ENCODE results near the gene CHST2.

The CHST2 gene

DNA sequence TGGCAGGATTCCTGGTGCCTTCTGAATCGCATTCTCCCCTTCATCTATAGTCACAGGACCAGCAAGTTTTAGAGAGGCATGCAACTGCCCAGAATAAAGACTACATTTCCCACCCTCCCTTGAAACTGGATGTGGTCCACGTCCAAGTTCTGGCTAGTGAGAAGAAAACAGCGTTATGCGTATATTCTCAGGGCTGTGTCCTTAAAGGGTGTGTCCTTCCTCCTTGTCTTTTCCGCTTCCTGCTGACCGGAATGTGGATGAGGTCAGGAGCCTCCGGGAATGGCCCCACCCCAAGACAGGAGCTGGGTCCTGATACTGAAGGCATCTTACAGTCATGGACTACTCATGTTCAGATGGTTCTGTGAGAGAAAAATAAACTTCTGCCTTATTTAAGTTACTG is 20.2 kb downstream of the CHST2 start:
- Histone ChIP-seq H3K27me3 (ENCODE audit: insufficient read depth, poor library complexity, severe bottlenecking) (no peaks in the 10 kb centered on the region), H3K36me3 (ENCODE audit: low read depth) (no peaks in the 10 kb centered on the region), H3K9me3 (ENCODE audit: severe bottlenecking) (no peaks in the 10 kb centered on the region), H3K4me1 (ENCODE audit: insufficient read depth, poor library complexity, severe bottlenecking) (peaks cover 20% of the 10 kb centered on the region), H3K4me3 (ENCODE audit: severe bottlenecking) (no peak overlapping the region), H3K27ac (ENCODE audit: poor library complexity, severe bottlenecking) (peak overlapping the region; percentile 8)
- TF ChIP-seq, protein P1, sequence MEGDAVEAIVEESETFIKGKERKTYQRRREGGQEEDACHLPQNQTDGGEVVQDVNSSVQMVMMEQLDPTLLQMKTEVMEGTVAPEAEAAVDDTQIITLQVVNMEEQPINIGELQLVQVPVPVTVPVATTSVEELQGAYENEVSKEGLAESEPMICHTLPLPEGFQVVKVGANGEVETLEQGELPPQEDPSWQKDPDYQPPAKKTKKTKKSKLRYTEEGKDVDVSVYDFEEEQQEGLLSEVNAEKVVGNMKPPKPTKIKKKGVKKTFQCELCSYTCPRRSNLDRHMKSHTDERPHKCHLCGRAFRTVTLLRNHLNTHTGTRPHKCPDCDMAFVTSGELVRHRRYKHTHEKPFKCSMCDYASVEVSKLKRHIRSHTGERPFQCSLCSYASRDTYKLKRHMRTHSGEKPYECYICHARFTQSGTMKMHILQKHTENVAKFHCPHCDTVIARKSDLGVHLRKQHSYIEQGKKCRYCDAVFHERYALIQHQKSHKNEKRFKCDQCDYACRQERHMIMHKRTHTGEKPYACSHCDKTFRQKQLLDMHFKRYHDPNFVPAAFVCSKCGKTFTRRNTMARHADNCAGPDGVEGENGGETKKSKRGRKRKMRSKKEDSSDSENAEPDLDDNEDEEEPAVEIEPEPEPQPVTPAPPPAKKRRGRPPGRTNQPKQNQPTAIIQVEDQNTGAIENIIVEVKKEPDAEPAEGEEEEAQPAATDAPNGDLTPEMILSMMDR (IDR thresholded peaks at IDR 0.05; ENCODE audit: poor library complexity, severe bottlenecking), result no peak
- ATAC-seq (ENCODE audit: low read depth) (peak; percentile 74), DNase-seq (ENCODE audit: low spot score) (no peak)

DNA sequence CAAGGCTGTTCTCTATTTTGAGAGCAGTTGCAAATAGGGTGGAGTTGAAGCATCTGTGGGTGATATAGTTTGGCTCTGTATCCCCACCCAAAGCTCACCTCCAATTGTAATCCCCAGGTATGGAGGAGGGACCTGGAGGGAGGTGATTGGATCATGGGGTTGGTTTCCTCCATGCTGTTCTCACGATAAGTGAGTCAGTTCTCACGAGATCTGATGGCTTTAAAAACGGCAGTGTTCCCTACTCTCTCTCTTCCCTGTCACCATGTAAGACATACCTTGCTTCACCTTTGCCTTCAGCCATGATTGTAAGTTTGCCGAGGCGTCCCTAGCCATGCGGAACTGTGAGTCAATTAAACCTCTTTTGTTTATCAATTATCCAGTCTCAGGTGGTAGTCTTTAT is 21.0 kb downstream of the CHST2 start:
- ATAC-seq (ENCODE audit: low read depth), result no peak
- no peak overlapping the region for H3K27ac ChIP-seq (ENCODE audit: poor library complexity, severe bottlenecking)
- no peak for DNase-seq (ENCODE audit: low spot score)
- H3K27me3 ChIP-seq (ENCODE audit: insufficient read depth, poor library complexity, severe bottlenecking), result no peaks in the 10 kb centered on the region
- peaks cover 14% of the 10 kb centered on the region for H3K4me1 ChIP-seq (ENCODE audit: insufficient read depth, poor library complexity, severe bottlenecking)
- H3K36me3 ChIP-seq (ENCODE audit: low read depth), result no peaks in the 10 kb centered on the region
- H3K9me3 ChIP-seq (ENCODE audit: severe bottlenecking), result no peaks in the 10 kb centered on the region
- H3K4me3 ChIP-seq (ENCODE audit: severe bottlenecking), result no peak overlapping the region
- TF ChIP-seq, protein P1 (IDR thresholded peaks at IDR 0.05; ENCODE audit: poor library complexity, severe bottlenecking), result no peak

GRCh38 chr3:143142354-143142753 is 22.8 kb downstream of the CHST2 start:
- no peaks in the 10 kb centered on the region for H3K36me3 ChIP-seq (ENCODE audit: low read depth)
- H3K27ac ChIP-seq (ENCODE audit: poor library complexity, severe bottlenecking), result no peak overlapping the region
- TF ChIP-seq, protein P1 (IDR thresholded peaks at IDR 0.05; ENCODE audit: poor library complexity, severe bottlenecking), result no peak
- DNase-seq (ENCODE audit: low spot score) (no peak), ATAC-seq (ENCODE audit: low read depth) (no peak)
- no peaks in the 10 kb centered on the region for H3K9me3 ChIP-seq (ENCODE audit: severe bottlenecking)
- H3K27me3 ChIP-seq (ENCODE audit: insufficient read depth, poor library complexity, severe bottlenecking), result no peaks in the 10 kb centered on the region
- H3K4me3 ChIP-seq (ENCODE audit: severe bottlenecking), result no peak overlapping the region
- peaks cover 11% of the 10 kb centered on the region for H3K4me1 ChIP-seq (ENCODE audit: insufficient read depth, poor library complexity, severe bottlenecking)

- H3K4me1 ChIP-seq (ENCODE audit: insufficient read depth, poor library complexity, severe bottlenecking), result no peaks in the 10 kb centered on the region
Measured at GRCh38 chr3:143145906-143146305, 26.3 kb downstream of the CHST2 start.

More at GRCh38 chr3:143145906-143146305, 26.3 kb downstream of the CHST2 start:
- Histone ChIP-seq H3K9me3 (ENCODE audit: severe bottlenecking) (no peaks in the 10 kb centered on the region), H3K27ac (ENCODE audit: poor library complexity, severe bottlenecking) (no peak overlapping the region), H3K27me3 (ENCODE audit: insufficient read depth, poor library complexity, severe bottlenecking) (no peaks in the 10 kb centered on the region), H3K4me3 (ENCODE audit: severe bottlenecking) (no peak overlapping the region), H3K36me3 (ENCODE audit: low read depth) (no peaks in the 10 kb centered on the region)
- no peak for DNase-seq (ENCODE audit: low spot score)
- TF ChIP-seq, protein P1 (IDR thresholded peaks at IDR 0.05; ENCODE audit: poor library complexity, severe bottlenecking), result no peak
- no peak for ATAC-seq (ENCODE audit: low read depth)

All from RWPE2 (cell line).